HepG2 (cell line): ENCODE results near the gene CRIP1. TPM values are rescaled to one million over a fixed set of nuclear protein-coding genes. Genes with fewer than 3 reads are reported as not detected.

Experiments used
- ARID2 ChIP-seq: sonication (generic); formaldehyde crosslinking; IDR thresholded peaks from 2 replicates; pipeline ENCODE4 v1.8.1; 2022; ENCODE audit warnings: mild to moderate bottlenecking, missing genetic modification reagents, borderline replicate concordance
- ELF4 ChIP-seq: sonication (generic); formaldehyde crosslinking; IDR thresholded peaks from 2 replicates; pipeline ENCODE4 v1.5.0; 2020; ENCODE audit warnings: missing genetic modification reagents, mild to moderate bottlenecking, moderate library complexity, borderline replicate concordance
- FLYWCH1 ChIP-seq: sonication (generic); formaldehyde crosslinking; IDR thresholded peaks from 2 replicates; pipeline ENCODE4 v1.8.1; 2023; ENCODE audit warnings: mild to moderate bottlenecking, missing genetic modification reagents
- ISX ChIP-seq: sonication (generic); formaldehyde crosslinking; conservative IDR thresholded peaks from 2 replicates; pipeline ENCODE4 v1.5.0; 2020; ENCODE audit warnings: missing genetic modification reagents
- JUND ChIP-seq: sonication (generic); formaldehyde crosslinking; IDR thresholded peaks from 2 replicates; pipeline ENCODE4 v1.8.0; 2022; ENCODE audit warnings: mild to moderate bottlenecking, missing genetic modification reagents
- KLF6 ChIP-seq: IDR thresholded peaks from 2 replicates; pipeline ENCODE4 v1.8.0; 2016; ENCODE audit warnings: missing biosample characterization, missing genetic modification reagents
- PITX1 ChIP-seq: sonication (generic); formaldehyde crosslinking; IDR thresholded peaks from 2 replicates; pipeline ENCODE4 v1.5.1; 2020; ENCODE audit warnings: mild to moderate bottlenecking, missing genetic modification reagents
- TEF ChIP-seq: sonication (generic); formaldehyde crosslinking; IDR thresholded peaks from 2 replicates; pipeline ENCODE4 v1.5.0; 2020; ENCODE audit warnings: missing genetic modification reagents
- TP53 ChIP-seq: sonication (generic); formaldehyde crosslinking; conservative IDR thresholded peaks from 2 replicates; pipeline ENCODE4 v1.4.0; 2020; ENCODE audit warnings: missing genetic modification reagents
- ZBTB7A ChIP-seq: sonication (generic); formaldehyde crosslinking; IDR thresholded peaks from 2 replicates; pipeline ENCODE4 v1.8.0; 2022; ENCODE audit warnings: mild to moderate bottlenecking, missing genetic modification reagents
- ZMYM4 ChIP-seq: sonication (generic); formaldehyde crosslinking; IDR thresholded peaks from 2 replicates; pipeline ENCODE4 v1.8.1; 2023; ENCODE audit warnings: mild to moderate bottlenecking, missing genetic modification reagents
- ZNF496 ChIP-seq: sonication (generic); formaldehyde crosslinking; IDR thresholded peaks from 2 replicates; pipeline ENCODE4 v1.8.1; 2023; ENCODE audit warnings: mild to moderate bottlenecking, moderate library complexity, missing genetic modification reagents; ENCODE audit not compliant: insufficient replicate concordance
- ZNF720 ChIP-seq: sonication (generic); formaldehyde crosslinking; IDR thresholded peaks from 2 replicates; pipeline ENCODE4 v1.4.0; 2020; ENCODE audit warnings: missing genetic modification reagents
- polyA plus RNA-seq, 8 experiments: library from polyadenylated mRNA; depleted of rRNA in 3 of 8; stranded (reverse) in 7 of 8; unstranded in 1 of 8; fragments of >200 nt; fragmentation: Illumina TruSeq in 4 of 8; extraction: Trizol in 4 of 8; gene quantifications; 2 replicates each; pipeline versions ENCODE4 v1.2.1 to v1.2.3, GENCODE V29; 2011 to 2016; ENCODE audit warnings: low read depth in 4 of 8, missing spikeins in 1 of 8, mixed read lengths in 1 of 8; ENCODE audit not compliant: insufficient read depth in 1 of 8
- total RNA-seq, 5 experiments: library from RNA; depleted of rRNA; stranded (reverse); fragments of >200 nt; fragmentation: Illumina TruSeq; extraction: Trizol; gene quantifications; 2 replicates each; pipeline ENCODE4 v1.2.3, GENCODE V29; 2016; ENCODE audit warnings: low read depth in 1 of 5
- TF ChIP-seq, protein P1 (sequence below): sonication (generic); formaldehyde crosslinking; IDR thresholded peaks from 2 replicates; pipeline ENCODE4 v1.8.1; 2022; ENCODE audit warnings: mild to moderate bottlenecking, missing genetic modification reagents
- TF ChIP-seq, protein P2 (sequence below): IDR thresholded peaks from 2 replicates; pipeline ENCODE4 v1.6.1; 2016
- TF ChIP-seq, protein P3 (sequence below): sonication (generic); formaldehyde crosslinking; IDR thresholded peaks from 2 replicates; pipeline ENCODE4 v1.5.0; 2020; ENCODE audit warnings: mild to moderate bottlenecking, missing genetic modification reagents
- TF ChIP-seq, protein P4 (sequence below), 2 experiments: sonication (generic) in 1 of 2; formaldehyde crosslinking in 1 of 2; IDR thresholded peaks; 2 replicates each; pipeline versions ENCODE4 v1.4.0 to v1.6.1; 2018 to 2020; ENCODE audit warnings: missing genetic modification reagents in 2 of 2, borderline replicate concordance in 1 of 2, low read depth in 1 of 2, mild to moderate bottlenecking in 1 of 2, missing biosample characterization in 1 of 2
- TF ChIP-seq, protein P5 (sequence below): sonication (generic); formaldehyde crosslinking; IDR thresholded peaks from 2 replicates; pipeline ENCODE4 v1.4.0; 2020; ENCODE audit warnings: missing genetic modification reagents
- TF ChIP-seq, protein P6 (sequence below): sonication (generic); formaldehyde crosslinking; IDR thresholded peaks from 2 replicates; pipeline ENCODE4 v1.5.1; 2020; ENCODE audit warnings: missing genetic modification reagents, mild to moderate bottlenecking, borderline replicate concordance

CRIP1 gene
- total and polyA plus RNA-seq, 2 of the 13 experiments (the other 11 are each of a cell fraction or from before 2014, with no cell fraction given) = 53.9 to 59.5 TPM

- TF ChIP-seq PITX1 (CRISPR knock-in tag) (no peak; the same call in 1 of the 2 replicates), TEF (CRISPR knock-in tag) (no peak), ISX (no peak), ELF4 (CRISPR knock-in tag) (no peak), TP53 (no peak), JUND (CRISPR knock-in tag) (no peak), KLF6 (CRISPR knock-in tag) (no peak), ZNF496 (no peak), ZMYM4 (CRISPR knock-in tag) (no peak), FLYWCH1 (CRISPR knock-in tag) (no peak), ZBTB7A (peak; percentile 99), ARID2 (CRISPR knock-in tag) (no peak), ZNF720 (CRISPR knock-in tag) (no peak)
- TF ChIP-seq, protein P1, sequence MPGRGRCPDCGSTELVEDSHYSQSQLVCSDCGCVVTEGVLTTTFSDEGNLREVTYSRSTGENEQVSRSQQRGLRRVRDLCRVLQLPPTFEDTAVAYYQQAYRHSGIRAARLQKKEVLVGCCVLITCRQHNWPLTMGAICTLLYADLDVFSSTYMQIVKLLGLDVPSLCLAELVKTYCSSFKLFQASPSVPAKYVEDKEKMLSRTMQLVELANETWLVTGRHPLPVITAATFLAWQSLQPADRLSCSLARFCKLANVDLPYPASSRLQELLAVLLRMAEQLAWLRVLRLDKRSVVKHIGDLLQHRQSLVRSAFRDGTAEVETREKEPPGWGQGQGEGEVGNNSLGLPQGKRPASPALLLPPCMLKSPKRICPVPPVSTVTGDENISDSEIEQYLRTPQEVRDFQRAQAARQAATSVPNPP = no peak
- TF ChIP-seq, protein P2, sequence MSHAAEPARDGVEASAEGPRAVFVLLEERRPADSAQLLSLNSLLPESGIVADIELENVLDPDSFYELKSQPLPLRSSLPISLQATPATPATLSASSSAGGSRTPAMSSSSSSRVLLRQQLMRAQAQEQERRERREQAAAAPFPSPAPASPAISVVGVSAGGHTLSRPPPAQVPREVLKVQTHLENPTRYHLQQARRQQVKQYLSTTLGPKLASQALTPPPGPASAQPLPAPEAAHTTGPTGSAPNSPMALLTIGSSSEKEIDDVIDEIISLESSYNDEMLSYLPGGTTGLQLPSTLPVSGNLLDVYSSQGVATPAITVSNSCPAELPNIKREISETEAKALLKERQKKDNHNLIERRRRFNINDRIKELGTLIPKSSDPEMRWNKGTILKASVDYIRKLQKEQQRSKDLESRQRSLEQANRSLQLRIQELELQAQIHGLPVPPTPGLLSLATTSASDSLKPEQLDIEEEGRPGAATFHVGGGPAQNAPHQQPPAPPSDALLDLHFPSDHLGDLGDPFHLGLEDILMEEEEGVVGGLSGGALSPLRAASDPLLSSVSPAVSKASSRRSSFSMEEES (CRISPR knock-in tag) = peak; percentile 61; the same call in 1 of the 2 replicates
- TF ChIP-seq, protein P3, sequence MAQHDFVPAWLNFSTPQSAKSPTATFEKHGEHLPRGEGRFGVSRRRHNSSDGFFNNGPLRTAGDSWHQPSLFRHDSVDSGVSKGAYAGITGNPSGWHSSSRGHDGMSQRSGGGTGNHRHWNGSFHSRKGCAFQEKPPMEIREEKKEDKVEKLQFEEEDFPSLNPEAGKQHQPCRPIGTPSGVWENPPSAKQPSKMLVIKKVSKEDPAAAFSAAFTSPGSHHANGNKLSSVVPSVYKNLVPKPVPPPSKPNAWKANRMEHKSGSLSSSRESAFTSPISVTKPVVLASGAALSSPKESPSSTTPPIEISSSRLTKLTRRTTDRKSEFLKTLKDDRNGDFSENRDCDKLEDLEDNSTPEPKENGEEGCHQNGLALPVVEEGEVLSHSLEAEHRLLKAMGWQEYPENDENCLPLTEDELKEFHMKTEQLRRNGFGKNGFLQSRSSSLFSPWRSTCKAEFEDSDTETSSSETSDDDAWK (CRISPR knock-in tag) = no peak
- TF ChIP-seq, protein P4, sequence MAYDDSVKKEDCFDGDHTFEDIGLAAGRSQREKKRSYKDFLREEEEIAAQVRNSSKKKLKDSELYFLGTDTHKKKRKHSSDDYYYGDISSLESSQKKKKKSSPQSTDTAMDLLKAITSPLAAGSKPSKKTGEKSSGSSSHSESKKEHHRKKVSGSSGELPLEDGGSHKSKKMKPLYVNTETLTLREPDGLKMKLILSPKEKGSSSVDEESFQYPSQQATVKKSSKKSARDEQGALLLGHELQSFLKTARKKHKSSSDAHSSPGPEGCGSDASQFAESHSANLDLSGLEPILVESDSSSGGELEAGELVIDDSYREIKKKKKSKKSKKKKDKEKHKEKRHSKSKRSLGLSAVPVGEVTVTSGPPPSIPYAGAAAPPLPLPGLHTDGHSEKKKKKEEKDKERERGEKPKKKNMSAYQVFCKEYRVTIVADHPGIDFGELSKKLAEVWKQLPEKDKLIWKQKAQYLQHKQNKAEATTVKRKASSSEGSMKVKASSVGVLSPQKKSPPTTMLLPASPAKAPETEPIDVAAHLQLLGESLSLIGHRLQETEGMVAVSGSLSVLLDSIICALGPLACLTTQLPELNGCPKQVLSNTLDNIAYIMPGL (CRISPR knock-in tag; IDR thresholded peaks at IDR 0.05; ENCODE audit: borderline replicate concordance in 1 of 2, low read depth in 1 of 2) = peak in 1 of 2 experiments; percentile 75; a peak in 1 of 4 replicates
- TF ChIP-seq, protein P5, sequence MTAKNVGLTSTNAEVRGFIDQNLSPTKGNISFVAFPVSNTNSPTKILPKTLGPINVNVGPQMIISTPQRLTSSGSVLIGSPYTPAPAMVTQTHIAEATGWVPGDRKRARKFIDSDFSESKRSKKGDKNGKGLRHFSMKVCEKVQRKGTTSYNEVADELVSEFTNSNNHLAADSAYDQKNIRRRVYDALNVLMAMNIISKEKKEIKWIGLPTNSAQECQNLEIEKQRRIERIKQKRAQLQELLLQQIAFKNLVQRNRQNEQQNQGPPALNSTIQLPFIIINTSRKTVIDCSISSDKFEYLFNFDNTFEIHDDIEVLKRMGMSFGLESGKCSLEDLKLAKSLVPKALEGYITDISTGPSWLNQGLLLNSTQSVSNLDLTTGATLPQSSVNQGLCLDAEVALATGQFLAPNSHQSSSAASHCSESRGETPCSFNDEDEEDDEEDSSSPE = peak; percentile 42; the same call in 1 of the 2 replicates
- TF ChIP-seq, protein P6, sequence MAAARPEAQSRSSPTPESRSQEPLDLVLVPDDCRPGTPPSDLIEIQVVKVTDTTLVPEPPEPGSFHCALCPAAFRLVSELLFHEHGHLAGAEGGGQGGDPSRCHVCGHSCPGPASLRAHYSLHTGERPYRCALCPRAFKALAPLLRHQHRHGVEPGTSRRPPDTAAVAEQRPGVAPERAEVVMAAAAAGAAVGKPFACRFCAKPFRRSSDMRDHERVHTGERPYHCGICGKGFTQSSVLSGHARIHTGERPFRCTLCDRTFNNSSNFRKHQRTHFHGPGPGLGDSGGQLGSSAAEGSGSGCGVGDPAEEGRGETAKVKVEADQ = peak; percentile 70; the same call in 1 of the 2 replicates
Observed at GRCh38 chr14:105495990-105496830, 9.5 kb downstream of the CRIP1 start (continued).
